ENCODE measurements around the gene CREB5.

GRCh38 chr7:28854750-28855074 is 442.4 kb downstream of the CREB5 start:
- no peak for TF ChIP-seq CTCF (IDR thresholded peaks at IDR 0.05)
- no peak for TF ChIP-seq POLR2A (IDR thresholded peaks at IDR 0.05)
